ENCODE data around the gene NUP43. TPM values are rescaled to one million over a fixed set of nuclear protein-coding genes. Genes with fewer than 3 reads are reported as not detected.
"Not testable (repeated sequence)": the region's sequence is repeated elsewhere in the genome, so short reads cannot be mapped to it uniquely, and the experiment has no call there.

NUP43 gene
- polyA plus RNA-seq, 1 donor from 2014 or later = 26.9 TPM

GRCh38 chr6:149683256-149683859, 63.0 kb downstream of the NUP43 start:
- no peaks in the 10 kb centered on the region for H3K9me3 ChIP-seq (ENCODE audit: low read length)
- no peaks in the 10 kb centered on the region for H4K20me1 ChIP-seq (ENCODE audit: insufficient read depth)
- H3K4me3 ChIP-seq (ENCODE audit: low read length) = no peak overlapping the region
- no peaks in the 10 kb centered on the region for H3K27me3 ChIP-seq (ENCODE audit: insufficient read depth, low read depth, low read length)
- H3K9me2 ChIP-seq (ENCODE audit: insufficient read depth, low read length) = no peaks in the 10 kb centered on the region
- H3K4me2 ChIP-seq (ENCODE audit: low read length) = no peak overlapping the region
- H3K27ac ChIP-seq (ENCODE audit: low read length) = no peak overlapping the region
- TF ChIP-seq POLR2AphosphoS5 (IDR thresholded peaks at IDR 0.05) (no peak), MXI1 (conservative IDR thresholded peaks at IDR 0.05; ENCODE audit: poor library complexity, severe bottlenecking) (no peak), SMC3 (conservative IDR thresholded peaks at IDR 0.05; ENCODE audit: poor library complexity) (no peak), RAD21 (conservative IDR thresholded peaks at IDR 0.05) (no peak), REST (IDR thresholded peaks at IDR 0.05; ENCODE audit: borderline replicate concordance) (no peak), EP300 (conservative IDR thresholded peaks at IDR 0.05; ENCODE audit: poor library complexity, severe bottlenecking) (no peak), EZH2 (IDR thresholded peaks at IDR 0.05; ENCODE audit: borderline replicate concordance, insufficient read depth, low read length, poor library complexity, severe bottlenecking) (no peak), TAF1 (IDR thresholded peaks at IDR 0.05; ENCODE audit: low read depth) (no peak)
- TF ChIP-seq, protein P1, sequence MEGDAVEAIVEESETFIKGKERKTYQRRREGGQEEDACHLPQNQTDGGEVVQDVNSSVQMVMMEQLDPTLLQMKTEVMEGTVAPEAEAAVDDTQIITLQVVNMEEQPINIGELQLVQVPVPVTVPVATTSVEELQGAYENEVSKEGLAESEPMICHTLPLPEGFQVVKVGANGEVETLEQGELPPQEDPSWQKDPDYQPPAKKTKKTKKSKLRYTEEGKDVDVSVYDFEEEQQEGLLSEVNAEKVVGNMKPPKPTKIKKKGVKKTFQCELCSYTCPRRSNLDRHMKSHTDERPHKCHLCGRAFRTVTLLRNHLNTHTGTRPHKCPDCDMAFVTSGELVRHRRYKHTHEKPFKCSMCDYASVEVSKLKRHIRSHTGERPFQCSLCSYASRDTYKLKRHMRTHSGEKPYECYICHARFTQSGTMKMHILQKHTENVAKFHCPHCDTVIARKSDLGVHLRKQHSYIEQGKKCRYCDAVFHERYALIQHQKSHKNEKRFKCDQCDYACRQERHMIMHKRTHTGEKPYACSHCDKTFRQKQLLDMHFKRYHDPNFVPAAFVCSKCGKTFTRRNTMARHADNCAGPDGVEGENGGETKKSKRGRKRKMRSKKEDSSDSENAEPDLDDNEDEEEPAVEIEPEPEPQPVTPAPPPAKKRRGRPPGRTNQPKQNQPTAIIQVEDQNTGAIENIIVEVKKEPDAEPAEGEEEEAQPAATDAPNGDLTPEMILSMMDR (IDR thresholded peaks at IDR 0.05; ENCODE audit: poor library complexity, severe bottlenecking) = no peak
- no peaks in the 10 kb centered on the region for H3F3A ChIP-seq (ENCODE audit: insufficient read depth, low read length, poor library complexity, severe bottlenecking)
- H3K9ac ChIP-seq (ENCODE audit: low read length) = no peak overlapping the region
- H3K36me3 ChIP-seq (ENCODE audit: insufficient read depth, low read length) = peaks cover 25% of the 10 kb centered on the region
- no peak overlapping the region for H2AFZ ChIP-seq (ENCODE audit: low read depth, low read length)
- H3K79me2 ChIP-seq (replicated peaks; ENCODE audit: insufficient read depth, low read length) = peaks cover 12% of the 10 kb centered on the region

- not testable (repeated sequence) for H4K20me1 ChIP-seq (ENCODE audit: insufficient read depth); H3K27me3 ChIP-seq (ENCODE audit: insufficient read depth, low read depth, low read length); H3K9ac ChIP-seq (ENCODE audit: low read length); H3F3A ChIP-seq (ENCODE audit: insufficient read depth, low read length, poor library complexity, severe bottlenecking); H3K4me3 ChIP-seq (ENCODE audit: low read length); H3K27ac ChIP-seq (ENCODE audit: low read length); H2AFZ ChIP-seq (ENCODE audit: low read depth, low read length); H3K9me3 ChIP-seq (ENCODE audit: low read length); H3K4me2 ChIP-seq (ENCODE audit: low read length); H3K9me2 ChIP-seq (ENCODE audit: insufficient read depth, low read length)
- Histone ChIP-seq H3K36me3 (ENCODE audit: insufficient read depth, low read length) (peaks cover 25% of the 10 kb centered on the region), H3K79me2 (replicated peaks; ENCODE audit: insufficient read depth, low read length) (peaks cover 12% of the 10 kb centered on the region)
Measured at GRCh38 chr6:149681845-149682244, 64.5 kb downstream of the NUP43 start.

GRCh38 chr6:149681209-149681608, 65.1 kb downstream of the NUP43 start:
- Histone ChIP-seq H3F3A (ENCODE audit: insufficient read depth, low read length, poor library complexity, severe bottlenecking) (no peaks in the 10 kb centered on the region), H4K20me1 (ENCODE audit: insufficient read depth) (no peaks in the 10 kb centered on the region), H3K27me3 (ENCODE audit: insufficient read depth, low read depth, low read length) (no peaks in the 10 kb centered on the region), H2AFZ (ENCODE audit: low read depth, low read length) (no peak overlapping the region), H3K9me2 (ENCODE audit: insufficient read depth, low read length) (no peaks in the 10 kb centered on the region), H3K4me3 (ENCODE audit: low read length) (no peak overlapping the region), H3K9me3 (ENCODE audit: low read length) (no peaks in the 10 kb centered on the region), H3K36me3 (ENCODE audit: insufficient read depth, low read length) (peaks cover 25% of the 10 kb centered on the region), H3K27ac (ENCODE audit: low read length) (no peak overlapping the region), H3K4me2 (ENCODE audit: low read length) (no peak overlapping the region), H3K79me2 (replicated peaks; ENCODE audit: insufficient read depth, low read length) (peaks cover 12% of the 10 kb centered on the region), H3K9ac (ENCODE audit: low read length) (no peak overlapping the region)
- TF ChIP-seq, protein P1 (IDR thresholded peaks at IDR 0.05; ENCODE audit: poor library complexity, severe bottlenecking) = no peak
- no peak for TF ChIP-seq TAF1 (IDR thresholded peaks at IDR 0.05; ENCODE audit: low read depth)
- TF ChIP-seq EZH2 (IDR thresholded peaks at IDR 0.05; ENCODE audit: borderline replicate concordance, insufficient read depth, low read length, poor library complexity, severe bottlenecking) = no peak
- no peak for TF ChIP-seq POLR2AphosphoS5 (IDR thresholded peaks at IDR 0.05)
- TF ChIP-seq REST (IDR thresholded peaks at IDR 0.05; ENCODE audit: borderline replicate concordance) = no peak
- TF ChIP-seq MXI1 (conservative IDR thresholded peaks at IDR 0.05; ENCODE audit: poor library complexity, severe bottlenecking) = no peak
- no peak for TF ChIP-seq EP300 (conservative IDR thresholded peaks at IDR 0.05; ENCODE audit: poor library complexity, severe bottlenecking)
- TF ChIP-seq SMC3 (conservative IDR thresholded peaks at IDR 0.05; ENCODE audit: poor library complexity) = no peak
- TF ChIP-seq RAD21 (conservative IDR thresholded peaks at IDR 0.05) = no peak
